H9 (cell line): ENCODE measurements around the gene SERTAD1. TPM values are rescaled to one million over a fixed set of nuclear protein-coding genes. Genes with fewer than 3 reads are reported as not detected.
A peak's percentile ranks its signal among the peaks of the same experiment; 100 is the strongest.

Source experiments
- DNase-seq: peaks from one replicate; pipeline ENCODE4 v3.0.0-alpha.2; 2017
- H2AFZ ChIP-seq: one replicate; pipeline ENCODE4 v1.6.1; 2013; ENCODE audit warnings: mild to moderate bottlenecking, low read length, control low read depth, moderate library complexity
- H2AK5ac ChIP-seq: 2 replicates; pipeline ENCODE4 v1.6.1; 2013; ENCODE audit warnings: low read length, control low read depth, mixed read lengths; ENCODE audit not compliant: insufficient read length
- H2BK120ac ChIP-seq: one replicate; pipeline ENCODE4 v1.6.1; 2013; ENCODE audit warnings: low read depth, mild to moderate bottlenecking, low read length, control low read depth, inconsistent platforms; ENCODE audit not compliant: poor library complexity, severe bottlenecking
- H2BK12ac ChIP-seq: 2 replicates; pipeline ENCODE4 v1.6.1; 2013; ENCODE audit warnings: low read length, control low read depth, mixed read lengths, low read depth; ENCODE audit not compliant: insufficient read length
- H2BK15ac ChIP-seq: 2 replicates; pipeline ENCODE4 v1.6.1; 2013; ENCODE audit warnings: low read depth, low read length, control low read depth
- H2BK20ac ChIP-seq: one replicate; pipeline ENCODE4 v1.6.1; 2013; ENCODE audit warnings: low read depth, mild to moderate bottlenecking, low read length, control low read depth, inconsistent platforms; ENCODE audit not compliant: poor library complexity, severe bottlenecking
- H2BK5ac ChIP-seq: 2 replicates; pipeline ENCODE4 v1.6.1; 2013; ENCODE audit warnings: low read length, control low read depth, mixed read lengths; ENCODE audit not compliant: insufficient read length
- H3K14ac ChIP-seq: 2 replicates; pipeline ENCODE4 v1.6.1; 2013; ENCODE audit warnings: low read length, control low read depth; ENCODE audit not compliant: insufficient read depth
- H3K18ac ChIP-seq: 2 replicates; pipeline ENCODE4 v1.6.1; 2013; ENCODE audit warnings: low read depth, mild to moderate bottlenecking, mixed read lengths, low read length, control low read depth; ENCODE audit not compliant: insufficient read length
- H3K23ac ChIP-seq: 2 replicates; pipeline ENCODE4 v1.6.1; 2013; ENCODE audit warnings: low read length, control low read depth, mixed read lengths, low read depth; ENCODE audit not compliant: insufficient read length
- H3K23me2 ChIP-seq: 2 replicates; pipeline ENCODE4 v1.6.1; 2013; ENCODE audit warnings: low read depth, mild to moderate bottlenecking, mixed read lengths, low read length, control low read depth; ENCODE audit not compliant: insufficient read length, poor library complexity, severe bottlenecking
- H3K27ac ChIP-seq: 2 replicates; pipeline ENCODE4 v1.5.1; 2013; ENCODE audit warnings: low read length, control low read depth, mixed read lengths, low read depth; ENCODE audit not compliant: insufficient read length
- H3K27me3 ChIP-seq: 2 replicates; pipeline ENCODE4 v1.6.1; 2013; ENCODE audit warnings: low read length, control low read depth, inconsistent platforms; ENCODE audit not compliant: insufficient read depth
- H3K4ac ChIP-seq: 2 replicates; pipeline ENCODE4 v1.6.1; 2013; ENCODE audit warnings: low read depth, mild to moderate bottlenecking, control low read depth, inconsistent platforms, low read length, moderate library complexity
- H3K4me1 ChIP-seq: 2 replicates; pipeline ENCODE4 v1.6.1; 2013; ENCODE audit warnings: low read length, control low read depth, inconsistent platforms; ENCODE audit not compliant: insufficient read depth
- H3K4me2 ChIP-seq: 2 replicates; pipeline ENCODE4 v1.6.1; 2013; ENCODE audit warnings: low read length, control low read depth, mixed read lengths; ENCODE audit not compliant: insufficient read length, insufficient read depth
- H3K56ac ChIP-seq: 2 replicates; pipeline ENCODE4 v1.6.1; 2013; ENCODE audit warnings: low read depth, mild to moderate bottlenecking, mixed read lengths, low read length, control low read depth; ENCODE audit not compliant: insufficient read length
- H3K79me1 ChIP-seq: 2 replicates; pipeline ENCODE4 v1.6.1; 2013; ENCODE audit warnings: low read depth, mild to moderate bottlenecking, moderate library complexity, low read length, control low read depth, inconsistent platforms; ENCODE audit not compliant: insufficient read depth, poor library complexity, severe bottlenecking
- H3K79me2 ChIP-seq: 2 replicates; pipeline ENCODE4 v1.6.1; 2013; ENCODE audit warnings: low read length, control low read depth, inconsistent platforms; ENCODE audit not compliant: insufficient read depth
- H3K9ac ChIP-seq: 2 replicates; pipeline ENCODE4 v1.6.1; 2013; ENCODE audit warnings: low read length, control low read depth, mixed read lengths; ENCODE audit not compliant: insufficient read length; ENCODE audit errors: extremely low read depth
- H3K9me3 ChIP-seq: one replicate; pipeline ENCODE4 v1.6.1; 2013; ENCODE audit warnings: low read depth, low read length, inconsistent platforms; ENCODE audit not compliant: control insufficient read depth
- H3T11ph ChIP-seq: one replicate; pipeline ENCODE4 v1.6.1; 2013; ENCODE audit warnings: mild to moderate bottlenecking, low read length, control low read depth, inconsistent platforms
- H4K20me1 ChIP-seq: one replicate; pipeline ENCODE4 v1.6.1; 2013; ENCODE audit not compliant: control insufficient read depth, insufficient read length, insufficient read depth
- H4K5ac ChIP-seq: 2 replicates; pipeline ENCODE4 v1.6.1; 2013; ENCODE audit warnings: low read depth, mild to moderate bottlenecking, mixed read lengths, low read length, control low read depth; ENCODE audit not compliant: insufficient read length
- H4K8ac ChIP-seq: replicated peaks from 2 replicates; pipeline ENCODE4 v1.6.1; 2013; ENCODE audit warnings: low read length, control low read depth, mixed read lengths, low read depth; ENCODE audit not compliant: insufficient read length
- H4K91ac ChIP-seq: 2 replicates; pipeline ENCODE4 v1.6.1; 2013; ENCODE audit warnings: low read depth, mild to moderate bottlenecking, moderate library complexity, mixed read lengths, low read length, control low read depth; ENCODE audit not compliant: insufficient read length
- H3K27ac Mint-ChIP-seq, 3 experiments: 2 replicates in 2 of 3; 3 replicates in 1 of 3; pipeline ENCODE4 v1.8.0; 2020 to 2021; ENCODE audit warnings: mixed read lengths in 3 of 3, mild to moderate bottlenecking in 1 of 3, moderate library complexity in 1 of 3
- H3K27me3 Mint-ChIP-seq: 2 replicates; pipeline ENCODE4 v1.8.0; 2021; ENCODE audit warnings: low read depth, mild to moderate bottlenecking, moderate library complexity, mixed read lengths
- H3K36me3 Mint-ChIP-seq, 3 experiments: 2 replicates in 2 of 3; 3 replicates in 1 of 3; pipeline ENCODE4 v1.8.0; 2020 to 2021; ENCODE audit warnings: low read depth in 3 of 3, mixed read lengths in 3 of 3; ENCODE audit not compliant: insufficient read depth in 1 of 3
- H3K4me1 Mint-ChIP-seq, 2 experiments: 2 replicates each; pipeline ENCODE4 v1.8.0; 2020; ENCODE audit warnings: mixed read lengths in 2 of 2
- H3K4me3 Mint-ChIP-seq, 2 experiments: 2 replicates in 1 of 2; 3 replicates in 1 of 2; pipeline ENCODE4 v1.8.0; 2020 to 2021; ENCODE audit warnings: mild to moderate bottlenecking in 2 of 2, mixed read lengths in 2 of 2, moderate library complexity in 1 of 2
- H3K9me3 Mint-ChIP-seq, 2 experiments: 2 replicates in 1 of 2; 3 replicates in 1 of 2; pipeline ENCODE4 v1.8.0; 2020; ENCODE audit warnings: mild to moderate bottlenecking in 2 of 2, mixed read lengths in 2 of 2, moderate library complexity in 1 of 2
- CTCF ChIP-seq: fragments of 200-600 bp; sonication (generic); conservative IDR thresholded peaks from 3 replicates; pipeline ENCODE4 v1.8.0; 2021; ENCODE audit warnings: antibody characterized with exemption, mild to moderate bottlenecking
- WGBS: extraction: QIAGEN DNeasy Blood & Tissue Kit; methylation state at CpG from one replicate; pipeline ENCODE4 v1.1.7; 2013; ENCODE audit warnings: missing lambda C conversion rate, low lambda C conversion rate, mixed read lengths; ENCODE audit not compliant: insufficient read length; ENCODE audit errors: extremely low coverage; 5-methylcytosine and 5-hydroxymethylcytosine counted together
- total RNA-seq: library from RNA; stranded (reverse); gene quantifications from 2 replicates; pipeline ENCODE4 v1.2.1, GENCODE V29; 2021

SERTAD1 gene
- total RNA-seq, 1 experiment from 2014 or later: 7.9 TPM

- Histone ChIP-seq H3K4ac (no peak overlapping the region), H3K18ac (no peak overlapping the region), H3K14ac (no peak overlapping the region), H3K27ac (no peak overlapping the region), H3K9me3 (no peaks in the 10 kb centered on the region), H3K56ac (no peak overlapping the region), H3K79me2 (no peaks in the 10 kb centered on the region), H4K8ac (no peak overlapping the region), H3K27me3 (peaks cover 11% of the 10 kb centered on the region; the same call in 1 of the 2 replicates), H2AK5ac (no peak overlapping the region), H4K20me1 (no peaks in the 10 kb centered on the region), H2BK15ac (no peak overlapping the region), H2AFZ (no peak overlapping the region), H4K5ac (no peak overlapping the region), H2BK20ac (no peak overlapping the region), H3K4me2 (no peak overlapping the region), H3K23ac (no peak overlapping the region), H3K79me1 (no peaks in the 10 kb centered on the region), H2BK5ac (no peak overlapping the region), H2BK120ac (no peak overlapping the region), H2BK12ac (no peak overlapping the region), H3K4me1 (no peaks in the 10 kb centered on the region; the same call in 1 of the 2 replicates), H3T11ph (no peak overlapping the region), H3K9ac (no peak overlapping the region), H3K23me2 (no peaks in the 10 kb centered on the region), H4K91ac (no peak overlapping the region)
- no peak for DNase-seq
- no CpG with 5 or more reads among the region's 6 CpGs for WGBS
- Mint-ChIP-seq H3K36me3 (0 out of 7 replicates have a peak, but pooled peaks cover 0 to 4% (median 0%) of the 10 kb centered on the region in 3 experiments), H3K4me3 (peak overlapping the region in 1 of 2 experiments; percentile 42; a peak in 1 of 5 replicates), H3K27me3 (peaks cover 45% of the 10 kb centered on the region), H3K27ac (no peak overlapping the region), H3K4me1 (peaks cover 14 to 18% of the 10 kb centered on the region in 2 experiments), H3K9me3 (peaks cover 0 to 5% of the 10 kb centered on the region in 2 experiments; a peak in 2 of 5 replicates)
- no peak for TF ChIP-seq CTCF
These were observed 43.2 kb upstream of the SERTAD1 start for GRCh38 chr19:40469011-40469410.
